H1 (cell line): ENCODE measurements around the gene KIAA1328.

ENCODE experiments used
- CHD1 ChIP-seq: IDR thresholded peaks from 2 replicates; pipeline ENCODE4 v1.6.1; 2012; ENCODE audit warnings: low read depth, low read length, improper control_type of control experiment
- CTCF ChIP-seq, 3 experiments: IDR thresholded peaks; 1 replicate in 2 of 3; 2 replicates in 1 of 3; pipeline versions ENCODE4 v1.5.1 to v1.6.1; 2011; ENCODE audit warnings: low read length in 3 of 3, mild to moderate bottlenecking in 3 of 3, inconsistent platforms in 2 of 3, low read depth in 1 of 3, moderate library complexity in 1 of 3; ENCODE audit not compliant: insufficient read depth in 1 of 3; ENCODE audit errors: control extremely low read depth in 1 of 3
- EP300 ChIP-seq, 2 experiments: IDR thresholded peaks; 1 replicate in 1 of 2; 2 replicates in 1 of 2; pipeline ENCODE4 v1.6.1; 2011 to 2012; ENCODE audit warnings: low read depth in 2 of 2, low read length in 2 of 2, mild to moderate bottlenecking in 2 of 2, borderline replicate concordance in 1 of 2, inconsistent platforms in 1 of 2, moderate library complexity in 1 of 2
- EZH2 ChIP-seq: fragments of 200-600 bp; sonication (generic); IDR thresholded peaks from 2 replicates; pipeline ENCODE4 v1.7.1; 2012; ENCODE audit warnings: low read depth, mild to moderate bottlenecking, moderate library complexity, low read length, inconsistent platforms; ENCODE audit not compliant: severe bottlenecking
- JUN ChIP-seq: IDR thresholded peaks from 2 replicates; pipeline ENCODE4 v1.6.1; 2011; ENCODE audit warnings: low read depth, mild to moderate bottlenecking, improper control_type of control experiment, low read length
- MAX ChIP-seq: IDR thresholded peaks from 2 replicates; pipeline ENCODE4 v1.6.1; 2012; ENCODE audit warnings: inconsistent platforms
- POLR2A ChIP-seq, 2 experiments: IDR thresholded peaks; 1 replicate in 1 of 2; 2 replicates in 1 of 2; pipeline ENCODE4 v1.6.1; 2011; ENCODE audit warnings: low read depth in 2 of 2, low read length in 2 of 2, mild to moderate bottlenecking in 2 of 2; ENCODE audit errors: control extremely low read depth in 1 of 2
- POU5F1 ChIP-seq: IDR thresholded peaks from 2 replicates; pipeline ENCODE4 v1.6.1; 2011; ENCODE audit warnings: low read depth, mild to moderate bottlenecking, low read length, moderate library complexity
- ZNF274 ChIP-seq: IDR thresholded peaks from 2 replicates; pipeline ENCODE4 v1.7.0; 2012; ENCODE audit warnings: low read length, borderline replicate concordance; ENCODE audit errors: extremely low read depth

DNA sequence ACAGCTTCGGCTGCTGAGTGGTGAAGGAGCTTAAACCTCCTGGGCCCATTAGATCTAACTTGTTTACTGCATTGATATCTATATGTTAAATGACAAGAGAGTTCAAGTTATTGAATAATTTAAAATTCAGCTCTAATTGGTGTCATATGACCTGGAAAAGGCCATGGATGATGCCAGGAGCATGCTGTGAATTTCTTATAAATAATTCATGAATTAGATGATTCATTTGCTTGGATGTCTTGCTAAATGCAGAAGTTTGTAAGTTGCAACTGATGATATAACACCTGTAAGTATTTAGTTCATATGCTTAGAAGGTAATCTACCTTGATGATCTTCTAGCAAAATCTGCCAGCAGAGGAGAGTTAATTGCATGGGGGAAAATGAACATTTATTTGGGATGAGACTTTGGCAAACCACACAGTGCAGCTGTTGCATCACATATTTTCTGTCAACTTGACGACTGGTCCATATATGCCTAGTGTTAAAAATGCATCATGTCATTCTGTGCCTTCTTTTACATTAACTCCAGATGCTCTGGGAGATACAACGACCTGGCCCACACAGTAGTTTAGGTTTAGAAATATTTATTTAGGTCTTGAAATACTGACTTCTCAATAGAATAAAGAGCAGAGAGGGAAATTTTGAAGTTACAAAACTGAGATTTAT lies 226.3 kb downstream of the KIAA1328 start:
- no peak for TF ChIP-seq CHD1
- TF ChIP-seq POU5F1: no peak
- TF ChIP-seq CTCF (IDR thresholded peaks at IDR 0.05; ENCODE audit: control extremely low read depth in 1 of 3, insufficient read depth in 1 of 3, low read depth in 1 of 3, low read length in 3 of 3): no peak
- no peak for TF ChIP-seq EZH2
- TF ChIP-seq EP300 (IDR thresholded peaks at IDR 0.05; ENCODE audit: borderline replicate concordance in 1 of 2, low read depth in 2 of 2, low read length in 2 of 2): no peak
- TF ChIP-seq ZNF274: no peak
- no peak for TF ChIP-seq JUN
- no peak for TF ChIP-seq POLR2A (IDR thresholded peaks at IDR 0.05; ENCODE audit: control extremely low read depth in 1 of 2, low read depth in 2 of 2, low read length in 2 of 2)
- TF ChIP-seq MAX: no peak
